Caco-2 (cell line): Measurements from ENCODE around the gene MSMB. TPM values are rescaled to one million over a fixed set of nuclear protein-coding genes. Genes with fewer than 3 reads are reported as not detected.
"Not testable (repeated sequence)": the region's sequence is repeated elsewhere in the genome, so short reads cannot be mapped to it uniquely, and the experiment has no call there.

Experiments
- BruUV-seq: library from RNA; stranded (reverse); fragments of 400-500 nt; replicated peaks from 2 replicates; lab custom pipeline; 2021; lab: Mats Ljungman, UMichigan
- CTCF ChIA-PET: fragments of 300-600 bp; sonication (Branson Sonifier 250); formaldehyde crosslinking; loops from one replicate; lab custom pipeline; 2022; ENCODE audit warnings: antibody characterized with exemption; lab: Charles Lee
- POLR2A ChIA-PET: fragments of 300-600 bp; sonication (Branson Sonifier 250); formaldehyde crosslinking; loops from one replicate; lab custom pipeline; 2022; ENCODE audit warnings: antibody characterized with exemption; lab: Charles Lee
- DNase-seq, 2 experiments: peaks; one replicate each; pipeline versions ENCODE4 v3.0.0 to v3.0.0-alpha.2; 2020 to 2022
- H3K27me3 ChIP-seq: replicated peaks from 2 replicates; pipeline ENCODE4 v1.6.0; 2011; ENCODE audit warnings: low read length; ENCODE audit not compliant: control insufficient read depth, insufficient read depth
- H3K36me3 ChIP-seq: 2 replicates; pipeline ENCODE4 v1.5.1; 2011; ENCODE audit warnings: low read length; ENCODE audit not compliant: control insufficient read depth, insufficient read depth
- H3K4me1 ChIP-seq: fragments of 250-450 bp; sonication (Bioruptor Pico); 2 replicates; pipeline ENCODE4 v1.5.1; 2020; ENCODE audit warnings: mild to moderate bottlenecking
- H3K4me3 ChIP-seq: 2 replicates; pipeline ENCODE4 v1.5.1; 2011; ENCODE audit warnings: low read depth, mild to moderate bottlenecking, control low read depth, low read length
- H3K9me3 ChIP-seq: fragments of 250-450 bp; sonication (Bioruptor Pico); 2 replicates; pipeline ENCODE4 v1.5.1; 2020; ENCODE audit warnings: mild to moderate bottlenecking, moderate library complexity
- H3K27ac Mint-ChIP-seq: one replicate; pipeline ENCODE4 v1.8.0; 2022; ENCODE audit warnings: mixed read lengths; ENCODE audit not compliant: unreplicated experiment
- H3K27me3 Mint-ChIP-seq: one replicate; pipeline ENCODE4 v1.8.0; 2022; ENCODE audit warnings: mixed read lengths; ENCODE audit not compliant: insufficient read depth, unreplicated experiment
- H3K36me3 Mint-ChIP-seq: one replicate; pipeline ENCODE4 v1.8.0; 2022; ENCODE audit warnings: mild to moderate bottlenecking, mixed read lengths; ENCODE audit not compliant: insufficient read depth, unreplicated experiment
- H3K4me1 Mint-ChIP-seq: one replicate; pipeline ENCODE4 v1.8.0; 2022; ENCODE audit warnings: low read depth, mixed read lengths; ENCODE audit not compliant: unreplicated experiment
- H3K4me3 Mint-ChIP-seq: one replicate; pipeline ENCODE4 v1.8.0; 2022; ENCODE audit warnings: mild to moderate bottlenecking, moderate library complexity, mixed read lengths; ENCODE audit not compliant: unreplicated experiment
- H3K9me3 Mint-ChIP-seq: one replicate; pipeline ENCODE4 v1.8.0; 2022; ENCODE audit warnings: mixed read lengths; ENCODE audit not compliant: unreplicated experiment
- intact Hi-C: fragments of 100-400 bp; cut with micrococcal nuclease; formaldehyde crosslinking; loops from one replicate; pipeline ENCODE4 v1.10.0; 2022; ENCODE audit not compliant: unreplicated experiment
- total RNA-seq: library from RNA; stranded (reverse); gene quantifications from 2 replicates; pipeline ENCODE4 v1.2.3, GENCODE V29; 2022
- TF ChIP-seq, protein P1 (sequence below), 2 experiments: fragments of 200-600 bp in 1 of 2; IDR thresholded peaks; 1 replicate in 1 of 2; 2 replicates in 1 of 2; pipeline versions ENCODE4 v1.5.1 to v1.8.0; 2011 to 2022; ENCODE audit warnings: antibody characterized with exemption in 1 of 2, control low read depth in 1 of 2, inconsistent platforms in 1 of 2, low read depth in 1 of 2, low read length in 1 of 2, mild to moderate bottlenecking in 1 of 2, moderate library complexity in 1 of 2; ENCODE audit not compliant: insufficient read depth in 1 of 2, severe bottlenecking in 1 of 2, unreplicated experiment in 1 of 2

Gene MSMB
- total RNA-seq, 1 experiment from 2014 or later = 0.84 TPM

DNA sequence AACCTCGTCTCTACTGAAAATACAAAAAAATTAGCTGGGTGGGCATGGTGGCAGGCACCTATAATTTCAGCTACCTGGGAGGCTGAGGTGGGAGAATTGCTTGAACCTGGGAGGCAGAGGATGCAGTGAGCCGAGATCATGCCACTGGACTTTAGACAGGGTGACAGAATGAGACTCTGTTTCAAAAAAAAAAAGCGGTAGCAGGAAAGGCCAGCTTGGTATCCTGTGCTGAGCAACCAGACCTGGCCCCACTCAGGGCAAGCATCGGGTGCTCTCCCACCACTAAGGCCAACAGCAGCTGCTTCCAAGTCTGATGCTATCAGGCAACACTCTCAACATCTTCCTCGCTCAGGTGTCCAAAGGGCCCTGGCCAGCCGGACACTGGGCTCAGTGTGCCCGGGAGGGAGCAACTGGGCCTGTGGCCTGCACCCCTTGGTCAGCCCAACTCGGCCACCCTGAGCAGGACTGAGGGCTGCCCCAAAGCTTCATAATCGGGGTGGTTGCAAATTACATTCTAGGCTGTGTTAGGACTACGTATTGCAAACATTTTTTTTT, 44.3 kb upstream of the MSMB start:
- Mint-ChIP-seq H3K9me3 (no peaks in the 10 kb centered on the region), H3K4me3 (peak overlapping the region; percentile 1), H3K4me1 (peaks cover 8% of the 10 kb centered on the region), H3K36me3 (no peaks in the 10 kb centered on the region), H3K27ac (peak overlapping the region; percentile 11), H3K27me3 (no peaks in the 10 kb centered on the region)
- no peak for DNase-seq
- Histone ChIP-seq H3K27me3 (no peaks in the 10 kb centered on the region), H3K4me3 (no peak overlapping the region), H3K9me3 (no peaks in the 10 kb centered on the region), H3K36me3 (no peaks in the 10 kb centered on the region), H3K4me1 (peaks cover 5% of the 10 kb centered on the region; the same call in 1 of the 2 replicates)
- TF ChIP-seq, protein P1, sequence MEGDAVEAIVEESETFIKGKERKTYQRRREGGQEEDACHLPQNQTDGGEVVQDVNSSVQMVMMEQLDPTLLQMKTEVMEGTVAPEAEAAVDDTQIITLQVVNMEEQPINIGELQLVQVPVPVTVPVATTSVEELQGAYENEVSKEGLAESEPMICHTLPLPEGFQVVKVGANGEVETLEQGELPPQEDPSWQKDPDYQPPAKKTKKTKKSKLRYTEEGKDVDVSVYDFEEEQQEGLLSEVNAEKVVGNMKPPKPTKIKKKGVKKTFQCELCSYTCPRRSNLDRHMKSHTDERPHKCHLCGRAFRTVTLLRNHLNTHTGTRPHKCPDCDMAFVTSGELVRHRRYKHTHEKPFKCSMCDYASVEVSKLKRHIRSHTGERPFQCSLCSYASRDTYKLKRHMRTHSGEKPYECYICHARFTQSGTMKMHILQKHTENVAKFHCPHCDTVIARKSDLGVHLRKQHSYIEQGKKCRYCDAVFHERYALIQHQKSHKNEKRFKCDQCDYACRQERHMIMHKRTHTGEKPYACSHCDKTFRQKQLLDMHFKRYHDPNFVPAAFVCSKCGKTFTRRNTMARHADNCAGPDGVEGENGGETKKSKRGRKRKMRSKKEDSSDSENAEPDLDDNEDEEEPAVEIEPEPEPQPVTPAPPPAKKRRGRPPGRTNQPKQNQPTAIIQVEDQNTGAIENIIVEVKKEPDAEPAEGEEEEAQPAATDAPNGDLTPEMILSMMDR (IDR thresholded peaks at IDR 0.05; ENCODE audit: insufficient read depth in 1 of 2, low read depth in 1 of 2, low read length in 1 of 2, severe bottlenecking in 1 of 2, unreplicated experiment in 1 of 2) = no peak
- intact Hi-C loops = loop anchor here (2.0 kb wide), 1 partner anchor 14 kb away; no protein-coding TSS in a partner anchor
- BruUV-seq = no TSS peak
- POLR2A ChIA-PET = no interaction called here
- CTCF ChIA-PET = no interaction called here

DNA sequence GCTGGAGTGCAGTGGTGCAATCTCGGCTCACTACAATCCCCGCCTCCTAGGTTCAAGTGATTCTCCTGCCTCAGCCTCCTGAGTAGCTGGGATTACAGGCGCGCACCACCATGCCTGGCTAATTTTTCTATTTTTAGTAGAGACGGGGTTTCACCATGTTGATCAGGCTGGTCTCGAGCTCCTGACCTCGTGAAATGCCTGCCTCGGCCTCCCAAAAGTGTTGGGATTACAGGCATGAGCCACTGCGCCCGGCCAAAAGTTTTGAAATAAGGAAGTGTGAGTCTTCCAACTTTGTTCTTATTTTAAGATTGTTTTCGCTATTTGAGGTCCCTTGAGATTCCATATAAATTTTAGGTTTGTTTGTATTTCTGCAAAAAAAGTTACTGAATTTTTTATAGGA, 41.3 kb upstream of the MSMB start:
- intact Hi-C loops, H3K36me3 Mint-ChIP-seq, H3K27ac Mint-ChIP-seq, H3K36me3 ChIP-seq, H3K27me3 ChIP-seq, POLR2A ChIA-PET, H3K4me3 Mint-ChIP-seq, DNase-seq, H3K4me3 ChIP-seq, BruUV-seq, CTCF ChIA-PET, H3K4me1 ChIP-seq, H3K9me3 ChIP-seq, H3K4me1 Mint-ChIP-seq, H3K9me3 Mint-ChIP-seq, H3K27me3 Mint-ChIP-seq: not testable (repeated sequence)

DNA sequence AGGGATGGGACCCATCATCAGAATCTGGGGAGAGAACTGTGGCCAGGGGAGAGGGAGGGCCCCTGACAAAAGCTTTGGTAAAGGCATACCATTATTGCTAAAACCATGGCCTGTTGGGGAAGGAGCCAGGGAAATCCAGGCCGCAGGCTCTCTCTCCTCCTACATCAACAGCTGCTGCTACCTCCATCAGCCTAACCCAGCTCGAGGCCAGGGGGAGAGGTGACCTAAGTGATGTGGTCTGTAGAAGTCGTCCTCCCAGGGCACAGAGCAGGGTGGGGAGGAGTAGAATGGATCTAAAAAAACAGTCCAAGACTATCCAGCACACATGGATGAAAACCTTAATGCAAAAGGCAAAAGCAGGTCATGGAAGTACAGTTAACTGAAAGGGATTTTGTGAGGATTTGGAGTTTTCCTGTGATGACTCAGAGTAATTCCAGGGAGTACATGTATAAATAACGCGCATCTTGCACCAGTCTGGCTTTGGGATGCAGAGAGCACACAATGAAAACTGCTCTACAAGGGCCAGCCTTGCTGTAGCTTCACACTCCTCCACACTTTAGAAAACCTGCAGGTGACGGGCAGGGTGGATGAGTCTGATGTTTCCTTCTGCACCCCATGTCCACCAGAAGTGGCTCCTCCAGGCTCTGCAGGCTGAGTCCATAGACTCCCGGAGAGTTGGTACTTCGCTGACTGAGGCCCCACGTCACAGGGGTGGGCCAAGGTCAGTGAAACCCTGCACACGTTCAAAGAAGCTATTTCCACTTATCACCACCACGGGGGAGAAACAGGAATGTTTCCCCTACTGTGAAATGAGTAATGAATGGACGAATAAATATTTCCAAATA, 38.5 kb upstream of the MSMB start:
- POLR2A ChIA-PET = no interaction called here
- no peaks in the 10 kb centered on the region for H3K4me1 Mint-ChIP-seq
- Histone ChIP-seq H3K9me3 (no peaks in the 10 kb centered on the region), H3K27me3 (no peaks in the 10 kb centered on the region), H3K4me1 (no peaks in the 10 kb centered on the region), H3K36me3 (no peaks in the 10 kb centered on the region), H3K4me3 (no peak overlapping the region)
- TF ChIP-seq, protein P1 (IDR thresholded peaks at IDR 0.05; ENCODE audit: insufficient read depth in 1 of 2, low read depth in 1 of 2, low read length in 1 of 2, severe bottlenecking in 1 of 2, unreplicated experiment in 1 of 2) = no peak
- H3K27ac Mint-ChIP-seq = no peak overlapping the region
- H3K27me3 Mint-ChIP-seq = no peaks in the 10 kb centered on the region
- H3K9me3 Mint-ChIP-seq = no peaks in the 10 kb centered on the region
- intact Hi-C loops = no loop called here
- no peak overlapping the region for H3K4me3 Mint-ChIP-seq
- no TSS peak for BruUV-seq
- no peak for DNase-seq
- CTCF ChIA-PET = no interaction called here
- H3K36me3 Mint-ChIP-seq = no peaks in the 10 kb centered on the region
